ENCODE data around the gene ADARB2.

ADARB2 gene

GRCh38 chr10:1444826-1445225, 292.5 kb downstream of the ADARB2 start (continued):
- TF ChIP-seq ZNF658 (tag by site-specific recombination; IDR thresholded peaks at IDR 0.05) (no peak), PRDM1 (tag by site-specific recombination; IDR thresholded peaks at IDR 0.05) (no peak), ZNF513 (tag by site-specific recombination; IDR thresholded peaks at IDR 0.05) (no peak), ZBTB17 (tag by site-specific recombination; IDR thresholded peaks at IDR 0.05) (peak; percentile 85)

DNA sequence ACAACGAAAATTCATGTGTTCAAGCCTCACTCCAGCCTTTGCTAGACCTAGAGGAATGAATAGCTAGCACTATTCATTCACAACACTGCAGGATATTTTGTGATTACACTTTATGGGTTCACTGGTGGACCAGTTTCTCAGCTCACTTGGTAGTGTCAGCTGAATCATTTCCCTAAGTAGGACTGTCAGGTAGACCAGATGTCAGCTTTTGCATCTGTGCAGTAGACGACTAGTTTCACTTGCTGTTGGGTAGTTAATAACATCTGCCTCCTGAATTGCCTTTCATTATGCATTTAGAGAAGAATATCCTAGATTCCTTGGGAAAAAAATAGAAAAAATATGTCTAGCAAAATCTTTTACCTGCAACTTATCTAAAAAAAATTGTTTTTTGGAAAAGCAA, 296.4 kb downstream of the ADARB2 start:
- H3K4me3 ChIP-seq (ENCODE audit: low read depth, low read length) = no peak overlapping the region
- no peaks in the 10 kb centered on the region for H3K4me1 ChIP-seq (ENCODE audit: control insufficient read depth, insufficient read depth, low read length)
- H3K9me3 ChIP-seq (ENCODE audit: control insufficient read depth, insufficient read depth, low read depth, low read length) = no peaks in the 10 kb centered on the region
- TF ChIP-seq KLF8 (tag by site-specific recombination; IDR thresholded peaks at IDR 0.05) (no peak), SP2 (tag by site-specific recombination; IDR thresholded peaks at IDR 0.05) (no peak), ZNF518A (tag by site-specific recombination; conservative IDR thresholded peaks at IDR 0.05; ENCODE audit: low read depth) (no peak), ZNF140 (tag by site-specific recombination; IDR thresholded peaks at IDR 0.05) (no peak), ZBTB10 (tag by site-specific recombination; IDR thresholded peaks at IDR 0.05) (no peak), ZNF26 (tag by site-specific recombination; IDR thresholded peaks at IDR 0.05) (no peak), ZNF2 (tag by site-specific recombination; IDR thresholded peaks at IDR 0.05) (no peak), ZNF660 (tag by site-specific recombination; IDR thresholded peaks at IDR 0.05) (no peak), ZNF423 (tag by site-specific recombination; IDR thresholded peaks at IDR 0.05) (no peak), PRDM1 (tag by site-specific recombination; IDR thresholded peaks at IDR 0.05) (no peak), ZNF561 (tag by site-specific recombination; IDR thresholded peaks at IDR 0.05; ENCODE audit: borderline replicate concordance) (no peak), ZNF791 (tag by site-specific recombination; IDR thresholded peaks at IDR 0.05) (no peak), ZNF555 (tag by site-specific recombination; conservative IDR thresholded peaks at IDR 0.05) (no peak), GFI1B (tag by site-specific recombination; IDR thresholded peaks at IDR 0.05) (no peak), YY2 (tag by site-specific recombination; IDR thresholded peaks at IDR 0.05) (no peak), GLI4 (tag by site-specific recombination; IDR thresholded peaks at IDR 0.05) (no peak)
- TF ChIP-seq, protein P1, sequence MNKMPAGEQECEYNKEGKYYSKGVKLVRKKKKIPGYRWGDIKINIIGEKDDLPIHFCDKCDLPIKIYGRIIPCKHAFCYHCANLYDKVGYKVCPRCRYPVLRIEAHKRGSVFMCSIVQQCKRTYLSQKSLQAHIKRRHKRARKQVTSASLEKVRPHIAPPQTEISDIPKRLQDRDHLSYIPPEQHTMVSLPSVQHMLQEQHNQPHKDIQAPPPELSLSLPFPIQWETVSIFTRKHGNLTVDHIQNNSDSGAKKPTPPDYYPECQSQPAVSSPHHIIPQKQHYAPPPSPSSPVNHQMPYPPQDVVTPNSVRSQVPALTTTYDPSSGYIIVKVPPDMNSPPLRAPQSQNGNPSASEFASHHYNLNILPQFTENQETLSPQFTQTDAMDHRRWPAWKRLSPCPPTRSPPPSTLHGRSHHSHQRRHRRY (tag by site-specific recombination; IDR thresholded peaks at IDR 0.05) = no peak
- ChIA-PET POLR2A (no interaction called here), CTCF (no interaction called here)
- H3K36me3 ChIP-seq (ENCODE audit: control insufficient read depth in 2 of 2, insufficient read depth in 1 of 2, low read length in 2 of 2) = no peaks in the 10 kb centered on the region
- no peak overlapping the region for H3K27ac ChIP-seq (ENCODE audit: extremely low read depth, low read depth, low read length)
